GM18526 (cell line): ENCODE data around the gene USF1.
A peak's percentile ranks its signal among the peaks of the same experiment; 100 is the strongest.

Experiments used
- POLR2A ChIP-seq: IDR thresholded peaks from 3 replicates; pipeline ENCODE4 v1.6.1; 2011; ENCODE audit not compliant: insufficient read length; ENCODE audit errors: extremely low read depth

USF1 gene

GRCh38 chr1:161013488-161014230 is 32.1 kb downstream of the USF1 start:
- TF ChIP-seq POLR2A, result peak; percentile 29

- TF ChIP-seq POLR2A, result no peak
These were observed 32.7 kb downstream of the USF1 start for GRCh38 chr1:161013131-161013487.

GRCh38 chr1:161012420-161012819 is 33.4 kb downstream of the USF1 start:
- no peak for TF ChIP-seq POLR2A

- TF ChIP-seq POLR2A, result no peak
These were observed 36.1 kb downstream of the USF1 start for GRCh38 chr1:161009602-161010211.

GRCh38 chr1:161008869-161009510 is 36.8 kb downstream of the USF1 start:
- TF ChIP-seq POLR2A, result no peak

- TF ChIP-seq POLR2A, result no peak
These were observed 38.4 kb downstream of the USF1 start for GRCh38 chr1:161007369-161007768.

- no peak for TF ChIP-seq POLR2A
These were observed 39.2 kb downstream of the USF1 start for GRCh38 chr1:161006563-161006962.

- no peak for TF ChIP-seq POLR2A
These were observed 44.3 kb downstream of the USF1 start for GRCh38 chr1:161001525-161001924.

GRCh38 chr1:161000736-161001480 is 44.9 kb downstream of the USF1 start:
- TF ChIP-seq POLR2A, result no peak

- TF ChIP-seq POLR2A, result no peak
These were observed 46.4 kb downstream of the USF1 start for GRCh38 chr1:160999376-160999775.

GRCh38 chr1:160997323-160998038 is 48.3 kb downstream of the USF1 start:
- TF ChIP-seq POLR2A, result no peak

- TF ChIP-seq POLR2A, result no peak
These were observed 49.6 kb downstream of the USF1 start for GRCh38 chr1:160996178-160996577.

- TF ChIP-seq POLR2A, result no peak
These were observed 52.1 kb downstream of the USF1 start for GRCh38 chr1:160993544-160994193.
